ENCODE results near the gene SH3TC1.

GRCh38 chr4:8151165-8151650, 47.9 kb upstream of the SH3TC1 start:
- TF ChIP-seq GABPA (IDR thresholded peaks at IDR 0.05 in 1 of 2, conservative IDR thresholded peaks at IDR 0.05 in 1 of 2) = no peak
- TF ChIP-seq, protein P1, sequence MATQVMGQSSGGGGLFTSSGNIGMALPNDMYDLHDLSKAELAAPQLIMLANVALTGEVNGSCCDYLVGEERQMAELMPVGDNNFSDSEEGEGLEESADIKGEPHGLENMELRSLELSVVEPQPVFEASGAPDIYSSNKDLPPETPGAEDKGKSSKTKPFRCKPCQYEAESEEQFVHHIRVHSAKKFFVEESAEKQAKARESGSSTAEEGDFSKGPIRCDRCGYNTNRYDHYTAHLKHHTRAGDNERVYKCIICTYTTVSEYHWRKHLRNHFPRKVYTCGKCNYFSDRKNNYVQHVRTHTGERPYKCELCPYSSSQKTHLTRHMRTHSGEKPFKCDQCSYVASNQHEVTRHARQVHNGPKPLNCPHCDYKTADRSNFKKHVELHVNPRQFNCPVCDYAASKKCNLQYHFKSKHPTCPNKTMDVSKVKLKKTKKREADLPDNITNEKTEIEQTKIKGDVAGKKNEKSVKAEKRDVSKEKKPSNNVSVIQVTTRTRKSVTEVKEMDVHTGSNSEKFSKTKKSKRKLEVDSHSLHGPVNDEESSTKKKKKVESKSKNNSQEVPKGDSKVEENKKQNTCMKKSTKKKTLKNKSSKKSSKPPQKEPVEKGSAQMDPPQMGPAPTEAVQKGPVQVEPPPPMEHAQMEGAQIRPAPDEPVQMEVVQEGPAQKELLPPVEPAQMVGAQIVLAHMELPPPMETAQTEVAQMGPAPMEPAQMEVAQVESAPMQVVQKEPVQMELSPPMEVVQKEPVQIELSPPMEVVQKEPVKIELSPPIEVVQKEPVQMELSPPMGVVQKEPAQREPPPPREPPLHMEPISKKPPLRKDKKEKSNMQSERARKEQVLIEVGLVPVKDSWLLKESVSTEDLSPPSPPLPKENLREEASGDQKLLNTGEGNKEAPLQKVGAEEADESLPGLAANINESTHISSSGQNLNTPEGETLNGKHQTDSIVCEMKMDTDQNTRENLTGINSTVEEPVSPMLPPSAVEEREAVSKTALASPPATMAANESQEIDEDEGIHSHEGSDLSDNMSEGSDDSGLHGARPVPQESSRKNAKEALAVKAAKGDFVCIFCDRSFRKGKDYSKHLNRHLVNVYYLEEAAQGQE (IDR thresholded peaks at IDR 0.05) = no peak
- no peak for TF ChIP-seq CTCF (IDR thresholded peaks at IDR 0.05; ENCODE audit: low read depth, low read length, missing input control)
- no peak for TF ChIP-seq YY1 (IDR thresholded peaks at IDR 0.05)
- no peak for TF ChIP-seq SP1 (IDR thresholded peaks at IDR 0.05)
- no peak for TF ChIP-seq ZBTB33 (IDR thresholded peaks at IDR 0.05)
- TF ChIP-seq TAF1 (conservative IDR thresholded peaks at IDR 0.05) = no peak
- TF ChIP-seq, protein P2, sequence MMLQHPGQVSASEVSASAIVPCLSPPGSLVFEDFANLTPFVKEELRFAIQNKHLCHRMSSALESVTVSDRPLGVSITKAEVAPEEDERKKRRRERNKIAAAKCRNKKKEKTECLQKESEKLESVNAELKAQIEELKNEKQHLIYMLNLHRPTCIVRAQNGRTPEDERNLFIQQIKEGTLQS (IDR thresholded peaks at IDR 0.05) = no peak
- no peak for TF ChIP-seq RAD21 (IDR thresholded peaks at IDR 0.05)
- no peak for TF ChIP-seq EGR1 (IDR thresholded peaks at IDR 0.05; ENCODE audit: low read depth in 2 of 2)
- TF ChIP-seq RXRA (IDR thresholded peaks at IDR 0.05) = no peak
- TF ChIP-seq JUND (IDR thresholded peaks at IDR 0.05) = no peak
